GM12874 (cell line): Measurements from ENCODE around the gene POGZ.
A peak's percentile ranks its signal among the peaks of the same experiment; 100 is the strongest.

Experiments used
- CTCF ChIP-seq: IDR thresholded peaks from 2 replicates; pipeline ENCODE4 v1.5.1; 2011; ENCODE audit warnings: low read depth, mild to moderate bottlenecking, control low read depth, low read length, moderate library complexity; ENCODE audit not compliant: insufficient read depth

The POGZ gene

DNA sequence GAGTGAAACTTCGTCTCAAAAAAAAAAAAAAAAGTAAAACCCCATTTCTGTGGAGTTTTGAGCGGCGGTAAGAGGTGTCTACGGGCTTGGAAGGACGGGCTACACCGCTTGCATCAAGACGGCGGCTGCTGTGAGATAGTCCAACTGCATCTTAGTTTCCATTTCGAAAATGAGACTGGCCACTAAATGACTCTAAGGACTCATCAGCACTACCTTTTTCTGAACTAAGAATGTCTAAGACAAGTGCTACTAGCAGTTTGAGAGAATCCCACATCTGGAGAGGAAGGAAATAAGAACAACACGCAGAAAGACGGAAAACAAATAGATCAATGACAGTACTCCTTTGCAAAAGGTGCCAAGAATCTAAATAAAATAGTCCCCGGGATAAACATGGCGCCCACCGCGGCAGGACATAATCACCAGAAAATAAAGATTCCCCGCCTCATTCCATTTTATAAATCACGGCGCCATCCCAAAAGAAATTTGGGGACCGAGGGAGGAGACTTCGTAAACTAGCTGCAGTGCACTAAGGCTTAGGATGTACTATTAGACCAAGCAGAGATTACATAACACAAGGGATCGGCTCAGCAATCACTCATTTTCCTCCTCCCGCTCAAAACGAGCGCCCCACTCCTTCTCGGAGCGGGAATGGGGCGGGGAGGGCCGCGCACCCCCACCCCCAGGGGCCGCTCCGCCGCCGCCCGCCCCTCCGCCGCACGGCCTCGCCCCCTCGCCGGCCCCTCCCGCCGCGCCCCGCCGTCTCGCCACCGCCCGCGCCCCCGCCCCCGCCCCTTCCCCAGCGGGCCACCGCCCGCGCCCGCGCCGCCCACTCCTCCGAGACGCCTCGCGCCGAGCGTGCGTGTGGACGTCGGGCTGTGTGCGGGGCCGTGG, 1.1 kb downstream of the POGZ start:
- no peak for TF ChIP-seq CTCF

DNA sequence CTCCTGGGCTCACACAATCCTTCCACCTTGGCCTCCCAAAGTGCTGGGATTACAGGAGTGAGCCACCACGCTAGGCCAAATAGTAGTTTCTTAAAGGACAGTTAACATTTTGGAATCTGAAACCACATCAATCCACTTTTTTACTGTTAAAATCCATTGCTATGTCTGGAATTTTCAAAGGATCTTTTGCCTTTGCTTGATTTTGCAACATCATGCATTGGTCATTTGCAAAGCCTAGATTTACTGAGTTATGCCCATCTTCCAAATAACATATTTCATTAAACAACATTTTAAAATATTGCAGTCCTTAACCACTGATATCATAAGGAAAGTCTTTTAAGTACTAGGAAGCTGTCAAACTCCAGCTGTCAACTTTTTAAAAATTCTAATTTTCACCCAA, 3.3 kb downstream of the POGZ start:
- no peak for TF ChIP-seq CTCF

- no peak for TF ChIP-seq CTCF
These were observed 4.1 kb downstream of the POGZ start for GRCh38 chr1:151455231-151455630.

GRCh38 chr1:151447696-151448095, 11.6 kb downstream of the POGZ start:
- TF ChIP-seq CTCF = no peak

DNA sequence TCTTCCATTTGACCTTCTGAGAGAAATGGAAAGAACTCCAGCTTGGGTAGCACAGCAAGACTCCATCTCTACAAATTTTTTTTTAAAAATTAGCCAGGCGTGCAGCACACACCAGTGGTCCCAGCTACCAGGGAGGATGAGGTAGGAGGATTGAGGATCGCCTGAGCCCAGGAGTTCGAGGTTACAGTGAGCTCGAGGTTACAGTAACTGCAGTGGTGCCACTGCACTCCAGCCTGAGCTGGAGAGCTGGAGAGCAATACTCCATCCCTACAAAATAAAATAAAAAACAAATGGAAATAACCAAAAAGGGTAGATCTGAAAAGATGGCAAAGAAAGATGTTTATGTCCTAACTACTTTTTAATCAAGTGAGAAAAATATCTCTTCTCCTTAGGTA, 14.5 kb downstream of the POGZ start:
- no peak for TF ChIP-seq CTCF

GRCh38 chr1:151443846-151444782, 15.2 kb downstream of the POGZ start:
- peak; percentile 74 for TF ChIP-seq CTCF

DNA sequence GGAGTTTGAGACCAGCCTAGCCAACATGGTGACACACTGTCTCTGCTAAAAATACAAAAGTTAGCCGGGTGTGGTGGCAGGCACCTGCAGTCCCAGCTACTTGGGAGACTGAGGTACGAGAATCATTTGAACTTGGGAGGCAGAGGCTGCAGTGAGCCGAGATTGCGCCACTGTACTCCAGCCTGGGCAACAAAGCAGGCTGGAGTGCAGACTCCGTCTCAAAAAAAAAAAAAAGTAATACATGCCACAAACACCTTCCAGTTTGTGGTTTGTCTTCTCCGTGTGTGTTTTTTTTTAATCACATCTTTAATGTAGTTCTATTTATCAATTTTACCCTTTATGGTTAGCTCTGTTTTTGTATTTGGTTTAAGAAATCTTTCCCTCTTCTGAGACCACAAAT, 22.3 kb downstream of the POGZ start:
- no peak for TF ChIP-seq CTCF
